Smooth muscle cell (in vitro differentiated cells): Measurements from ENCODE around the gene TAF3. TPM values are rescaled to one million over a fixed set of nuclear protein-coding genes. Genes with fewer than 3 reads are reported as not detected.

Source experiments
- DNase-seq: peaks from one replicate; lab custom pipeline; 2025; ENCODE audit not compliant: unreplicated experiment; lab: John Stamatoyannopoulos, UW
- H2AFZ ChIP-seq: fragments of 200-600 bp; sonication (generic); 2 replicates; pipeline ENCODE4 v1.6.0; 2016; ENCODE audit warnings: antibody characterized with exemption, low read depth, mild to moderate bottlenecking
- H3F3A ChIP-seq: fragments of 200-600 bp; sonication (generic); 2 replicates; pipeline ENCODE4 v1.6.0; 2017; ENCODE audit warnings: antibody characterized with exemption, low read depth
- H3K27ac ChIP-seq: fragments of 200-600 bp; sonication (generic); 2 replicates; pipeline ENCODE4 v1.5.1; 2016; ENCODE audit warnings: low read depth, mild to moderate bottlenecking
- H3K27me3 ChIP-seq: fragments of 200-600 bp; sonication (generic); 2 replicates; pipeline ENCODE4 v1.6.1; 2016; ENCODE audit warnings: low read depth, mild to moderate bottlenecking
- H3K36me3 ChIP-seq: fragments of 200-600 bp; sonication (generic); 2 replicates; pipeline ENCODE4 v1.5.1; 2016; ENCODE audit warnings: low read depth
- H3K4me1 ChIP-seq: fragments of 200-600 bp; sonication (generic); 2 replicates; pipeline ENCODE4 v1.5.1; 2016; ENCODE audit warnings: low read depth
- H3K4me2 ChIP-seq: fragments of 200-600 bp; sonication (generic); 2 replicates; pipeline ENCODE4 v1.6.0; 2016; ENCODE audit warnings: mild to moderate bottlenecking
- H3K4me3 ChIP-seq: fragments of 200-600 bp; sonication (generic); 2 replicates; pipeline ENCODE4 v1.5.1; 2016; ENCODE audit warnings: mild to moderate bottlenecking
- H3K79me2 ChIP-seq: fragments of 200-600 bp; sonication (generic); 2 replicates; pipeline ENCODE4 v1.6.0; 2016; ENCODE audit warnings: low read depth, mild to moderate bottlenecking
- H3K9ac ChIP-seq: fragments of 200-600 bp; sonication (generic); 2 replicates; pipeline ENCODE4 v1.6.0; 2016; ENCODE audit warnings: low read depth
- H3K9me3 ChIP-seq: fragments of 200-600 bp; sonication (generic); replicated peaks from 2 replicates; pipeline ENCODE4 v1.5.1; 2016; ENCODE audit warnings: low read depth
- H4K20me1 ChIP-seq: fragments of 200-600 bp; sonication (generic); 2 replicates; pipeline ENCODE4 v1.6.0; 2016; ENCODE audit warnings: low read depth
- CTCF ChIP-seq: fragments of 200-600 bp; sonication (generic); IDR thresholded peaks from 2 replicates; pipeline ENCODE4 v1.5.1; 2017; ENCODE audit warnings: borderline replicate concordance, mild to moderate bottlenecking, antibody characterized with exemption; ENCODE audit not compliant: insufficient read depth, poor library complexity, severe bottlenecking
- WGBS: methylation state at CpG from one replicate; pipeline ENCODE4 v1.1.7; 2016; ENCODE audit warnings: low lambda C conversion rate; 5-methylcytosine and 5-hydroxymethylcytosine counted together
- polyA plus RNA-seq: library from polyadenylated mRNA; unstranded; fragments of >200 nt; fragmentation: Nextera tagmentation; extraction: Ambion mirVana; gene quantifications from 2 replicates; pipeline ENCODE4 v1.2.1, GENCODE V29; 2016
- total RNA-seq: library from RNA; depleted of rRNA; stranded (reverse); fragments of >200 nt; gene quantifications from 2 replicates; pipeline ENCODE4 v1.2.3, GENCODE V29; 2014

TAF3 gene
- total and polyA plus RNA-seq, 2 experiments from 2014 or later: 3.7 to 7.0 TPM

GRCh38 chr10:7933757-7934156, 115.5 kb downstream of the TAF3 start:
- Histone ChIP-seq H3K4me2 (no peak overlapping the region), H2AFZ (no peak overlapping the region), H3K4me3 (no peak overlapping the region), H3K27me3 (no peaks in the 10 kb centered on the region), H4K20me1 (peaks cover 7% of the 10 kb centered on the region), H3K9me3 (no peaks in the 10 kb centered on the region), H3F3A (no peaks in the 10 kb centered on the region), H3K36me3 (no peaks in the 10 kb centered on the region), H3K79me2 (peaks cover 2% of the 10 kb centered on the region), H3K4me1 (no peaks in the 10 kb centered on the region), H3K9ac (no peak overlapping the region), H3K27ac (no peak overlapping the region)
- 95% methylated on average over 8 of the region's 8 CpGs for WGBS
- no peak for DNase-seq
- no peak for TF ChIP-seq CTCF

GRCh38 chr10:7937315-7937945, 119.1 kb downstream of the TAF3 start:
- H3K27me3 ChIP-seq: no peaks in the 10 kb centered on the region
- no peak for DNase-seq
- no peaks in the 10 kb centered on the region for H3K36me3 ChIP-seq
- no peaks in the 10 kb centered on the region for H3K4me1 ChIP-seq
- 93% methylated on average over 5 of the region's 5 CpGs for WGBS
- no peak overlapping the region for H3K9ac ChIP-seq
- no peaks in the 10 kb centered on the region for H3F3A ChIP-seq
- H3K79me2 ChIP-seq: peaks cover 2% of the 10 kb centered on the region
- H3K27ac ChIP-seq: no peak overlapping the region
- no peak for TF ChIP-seq CTCF
- no peak overlapping the region for H2AFZ ChIP-seq
- H3K4me2 ChIP-seq: no peak overlapping the region
- no peaks in the 10 kb centered on the region for H3K9me3 ChIP-seq
- H3K4me3 ChIP-seq: no peak overlapping the region
- peaks cover 4% of the 10 kb centered on the region for H4K20me1 ChIP-seq

DNA sequence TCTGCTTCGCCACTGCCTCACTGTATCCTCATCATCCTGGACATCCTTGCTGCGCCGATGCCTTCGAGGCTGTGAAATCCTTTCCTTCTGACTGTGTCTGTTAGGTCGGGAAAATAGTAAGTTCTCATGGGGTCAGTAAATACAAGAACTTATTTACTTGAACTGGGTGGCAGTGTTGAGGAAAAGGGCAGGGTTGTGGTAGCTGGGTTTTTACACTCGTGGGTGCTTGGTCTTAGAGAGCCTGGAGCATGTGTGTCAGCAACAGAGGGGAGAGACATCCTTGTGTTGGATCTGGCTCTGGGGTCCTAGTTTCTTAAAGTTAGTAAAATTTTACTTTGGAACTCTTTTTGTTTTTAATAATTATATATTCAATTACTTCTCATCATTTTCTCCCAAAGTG, 123.3 kb downstream of the TAF3 start:
- no peaks in the 10 kb centered on the region for H3K9me3 ChIP-seq
- no peak for DNase-seq
- no peaks in the 10 kb centered on the region for H3F3A ChIP-seq
- 88% methylated on average over 6 of the region's 6 CpGs for WGBS
- no peak overlapping the region for H3K27ac ChIP-seq
- no peak overlapping the region for H3K4me2 ChIP-seq
- H3K27me3 ChIP-seq: no peaks in the 10 kb centered on the region
- no peaks in the 10 kb centered on the region for H3K4me1 ChIP-seq
- peaks cover 7% of the 10 kb centered on the region for H3K79me2 ChIP-seq
- no peak overlapping the region for H3K9ac ChIP-seq
- H3K4me3 ChIP-seq: no peak overlapping the region
- TF ChIP-seq CTCF: no peak
- no peak overlapping the region for H2AFZ ChIP-seq
- no peaks in the 10 kb centered on the region for H3K36me3 ChIP-seq
- H4K20me1 ChIP-seq: peaks cover 9% of the 10 kb centered on the region

GRCh38 chr10:7942316-7942715, 124.0 kb downstream of the TAF3 start:
- H3K27ac ChIP-seq: no peak overlapping the region
- H3K36me3 ChIP-seq: no peaks in the 10 kb centered on the region
- no peak overlapping the region for H3K4me3 ChIP-seq
- no peak overlapping the region for H2AFZ ChIP-seq
- H4K20me1 ChIP-seq: peaks cover 9% of the 10 kb centered on the region
- 66% methylated on average over 4 of the region's 4 CpGs for WGBS
- H3K9me3 ChIP-seq: no peaks in the 10 kb centered on the region
- no peak overlapping the region for H3K4me2 ChIP-seq
- TF ChIP-seq CTCF: no peak
- H3F3A ChIP-seq: no peaks in the 10 kb centered on the region
- no peaks in the 10 kb centered on the region for H3K4me1 ChIP-seq
- H3K79me2 ChIP-seq: peaks cover 4% of the 10 kb centered on the region
- DNase-seq: no peak
- no peak overlapping the region for H3K9ac ChIP-seq
- no peaks in the 10 kb centered on the region for H3K27me3 ChIP-seq
